ENCODE results near the gene SLC38A8.

The SLC38A8 gene

DNA sequence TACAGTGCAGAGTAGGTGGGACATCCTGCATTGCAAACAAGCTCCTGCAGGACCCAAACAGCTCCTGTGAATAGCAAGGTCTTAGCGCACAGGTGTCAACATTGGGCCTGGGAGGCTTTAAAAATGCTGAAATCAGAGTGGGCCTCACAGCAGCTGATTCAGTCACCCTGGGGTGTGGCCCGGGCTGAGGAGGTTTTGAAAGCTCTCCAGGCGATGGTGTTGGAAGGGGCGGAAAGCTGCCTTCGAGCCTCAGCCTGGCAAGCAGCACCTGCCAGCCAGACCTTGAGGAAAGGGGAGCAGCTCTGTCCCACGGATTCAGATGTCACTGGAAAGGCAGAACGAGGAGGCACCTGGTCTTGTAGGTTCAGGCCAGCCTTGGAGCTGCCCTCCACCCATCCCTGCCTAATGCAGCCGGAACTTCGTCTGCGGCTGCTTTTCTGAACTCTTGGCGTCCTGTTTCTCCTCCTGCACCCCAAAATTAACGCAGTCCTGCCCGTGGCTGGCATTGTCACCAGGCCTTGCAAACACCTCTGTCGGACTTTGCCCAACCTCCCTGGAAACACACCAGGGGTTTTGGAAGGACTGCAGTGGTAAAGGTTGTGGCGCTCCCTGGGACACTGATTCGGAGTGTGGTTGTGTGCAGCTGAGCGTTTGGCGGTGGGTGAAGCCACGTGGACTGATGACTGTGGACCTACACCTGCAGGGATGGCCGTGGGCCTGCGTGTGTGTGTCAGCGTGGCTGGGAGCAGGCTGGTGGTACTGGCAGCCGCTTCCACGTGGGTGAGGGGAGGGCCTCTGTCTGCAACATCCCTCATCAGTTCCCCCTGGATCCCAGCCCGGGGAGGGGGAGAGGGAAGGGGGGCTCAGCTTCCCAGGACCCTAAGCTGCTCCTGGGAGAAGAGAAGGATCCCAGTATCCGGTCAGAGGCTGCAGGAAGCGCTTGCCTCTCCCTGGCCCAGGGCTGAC, 71.1 kb downstream of the SLC38A8 start:
- FAIRE-seq = no peak
- no peak for DNase-seq (ENCODE audit: low spot score)

DNA sequence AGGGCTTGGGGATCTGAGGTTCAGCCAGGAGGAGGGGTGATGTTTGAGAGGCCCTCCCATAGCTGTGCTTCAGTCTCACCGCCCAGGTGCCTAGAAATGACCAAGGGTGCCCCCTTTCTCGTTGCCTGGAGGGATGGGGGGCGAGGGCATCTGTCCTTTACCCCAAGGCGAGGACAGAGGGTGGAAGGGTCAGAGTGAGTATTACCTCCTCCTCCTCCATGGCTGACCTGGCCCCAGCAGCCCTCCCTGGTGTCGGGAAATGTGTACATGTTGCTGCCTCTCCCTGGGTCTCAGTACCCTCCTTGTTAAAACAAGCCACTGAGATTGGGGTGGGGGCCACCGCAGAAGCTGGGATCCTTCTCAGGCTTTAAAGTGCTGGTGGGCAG, 72.2 kb downstream of the SLC38A8 start:
- FAIRE-seq (no peak), DNase-seq (ENCODE audit: low spot score) (no peak)

DNA sequence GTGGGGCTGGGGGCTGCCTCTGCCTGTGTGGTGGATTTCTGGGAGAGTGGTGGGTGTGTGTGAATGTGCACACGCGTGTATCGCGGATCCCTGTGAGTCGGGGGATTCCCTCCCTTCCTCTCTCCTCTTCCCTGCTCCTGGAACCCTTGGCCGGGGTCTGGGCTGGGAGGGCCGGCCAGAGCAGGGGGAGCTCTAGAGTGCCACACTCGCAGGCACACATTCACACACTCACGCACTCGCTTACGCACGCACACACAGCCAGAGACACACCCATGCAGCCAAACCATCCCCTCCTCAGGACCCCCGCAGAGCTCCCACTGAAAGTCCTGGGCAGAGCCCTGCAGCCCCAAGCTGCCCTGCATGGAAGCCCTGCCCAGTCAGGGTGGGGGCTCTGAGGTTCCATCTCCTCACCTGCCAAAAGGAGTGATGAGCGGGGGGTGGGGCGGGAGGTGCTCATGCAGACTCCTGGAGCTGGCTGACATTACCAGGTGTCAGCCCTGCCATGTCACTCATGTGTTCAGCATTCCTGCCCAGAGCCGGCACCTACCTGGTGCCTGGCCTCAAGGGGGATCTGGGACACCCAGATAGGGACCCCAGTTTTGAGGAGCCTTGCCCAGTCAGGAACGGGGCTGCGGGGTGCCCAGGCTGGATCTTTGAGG, 72.7 kb downstream of the SLC38A8 start:
- FAIRE-seq (no peak), DNase-seq (ENCODE audit: low spot score) (no peak)

DNA sequence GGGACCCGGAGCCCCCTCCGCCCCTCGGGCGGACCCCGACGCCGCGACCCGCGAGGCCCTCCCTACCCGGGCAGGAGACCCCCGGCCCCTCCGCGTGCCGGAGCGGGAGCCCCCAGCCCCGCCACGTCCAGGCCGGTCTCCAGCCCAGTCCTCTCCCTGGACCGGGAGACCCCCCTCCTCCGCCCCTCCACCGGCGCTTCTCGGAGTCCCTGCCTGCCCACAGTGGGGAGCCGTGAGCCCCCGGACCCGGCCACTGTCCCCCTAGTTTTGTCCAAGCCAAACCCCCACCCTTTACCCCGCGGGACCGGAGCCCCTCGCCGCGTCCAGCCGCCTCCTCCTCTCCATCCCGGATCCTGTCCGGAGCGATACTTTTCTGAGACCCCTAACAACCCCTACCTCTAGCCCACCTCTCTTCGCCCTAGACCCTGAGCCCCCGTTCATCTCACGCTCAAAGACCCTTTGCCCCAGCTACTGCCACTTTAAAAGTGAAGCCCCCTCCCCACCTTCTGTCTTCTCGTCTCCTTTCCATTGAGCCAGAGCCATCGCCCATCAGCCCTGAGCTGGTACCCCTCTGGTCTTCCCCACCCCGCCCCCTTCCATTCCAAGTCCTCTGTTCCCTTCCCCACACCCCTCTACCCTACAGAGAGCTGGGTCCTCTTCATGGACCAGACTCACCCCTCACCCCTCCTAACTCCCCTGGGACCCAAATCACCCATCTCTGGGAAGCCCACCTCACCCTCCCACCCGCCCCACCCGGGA, 73.5 kb downstream of the SLC38A8 start:
- DNase-seq (ENCODE audit: low spot score) (no peak), FAIRE-seq (no peak)

DNA sequence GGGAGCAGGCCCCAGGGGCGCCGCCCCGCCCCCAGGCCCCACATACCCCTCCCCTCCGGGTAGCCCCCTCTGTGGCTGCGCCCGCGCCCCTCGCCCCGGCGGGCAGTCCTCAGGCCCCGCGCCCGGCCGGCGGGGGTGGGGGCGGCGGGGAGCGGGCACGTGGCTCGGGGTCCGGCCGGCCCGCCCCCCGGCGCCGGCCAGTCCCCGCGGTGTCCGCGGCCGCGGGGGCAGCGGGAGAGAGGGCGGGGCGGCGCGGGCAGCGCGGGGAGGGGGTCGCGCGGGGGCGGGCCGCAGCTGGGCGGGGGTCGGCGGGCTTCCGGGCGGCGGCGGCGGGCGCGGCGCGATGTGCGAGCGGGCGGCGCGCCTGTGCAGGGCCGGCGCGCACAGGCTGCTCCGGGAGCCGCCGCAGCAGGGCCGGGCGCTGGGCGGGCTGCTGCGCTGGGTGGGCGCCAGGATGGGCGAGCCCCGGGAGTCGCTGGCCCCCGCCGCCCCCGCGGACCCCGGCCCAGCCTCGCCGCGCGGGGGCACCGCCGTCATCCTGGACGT, 74.2 kb downstream of the SLC38A8 start:
- FAIRE-seq = no peak
- no peak for DNase-seq (ENCODE audit: low spot score)

DNA sequence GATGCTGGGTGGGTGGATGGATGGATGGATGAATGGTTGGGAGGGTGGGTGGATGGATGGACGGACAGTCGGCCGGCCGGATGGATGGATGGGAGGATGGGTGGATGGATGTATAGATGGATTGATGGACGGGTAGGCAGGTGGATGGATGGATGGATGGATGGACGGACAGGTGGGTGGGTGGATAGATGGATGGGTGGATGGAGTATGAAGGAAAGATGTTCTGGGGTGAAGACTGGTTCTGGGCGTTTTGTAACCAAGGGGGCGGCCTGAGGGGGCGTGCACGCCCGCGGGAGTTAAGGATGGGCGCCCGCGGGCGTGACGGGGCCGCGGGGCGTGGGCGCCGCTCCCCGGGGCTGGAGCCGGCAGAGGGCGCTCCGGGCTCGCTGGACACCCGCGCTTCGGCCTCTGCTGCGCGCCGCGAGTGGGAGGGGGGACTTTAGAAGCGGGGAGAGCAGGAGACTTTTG, 74.7 kb downstream of the SLC38A8 start, which contains the start of gene NECAB2:
Gene NECAB2, plus strand, starts transcription at position 407 of the 468 bp plus-strand sequence. CDS start 405 bp downstream, outside the sequence.
- DNase-seq (ENCODE audit: low spot score) (no peak), FAIRE-seq (no peak)

DNA sequence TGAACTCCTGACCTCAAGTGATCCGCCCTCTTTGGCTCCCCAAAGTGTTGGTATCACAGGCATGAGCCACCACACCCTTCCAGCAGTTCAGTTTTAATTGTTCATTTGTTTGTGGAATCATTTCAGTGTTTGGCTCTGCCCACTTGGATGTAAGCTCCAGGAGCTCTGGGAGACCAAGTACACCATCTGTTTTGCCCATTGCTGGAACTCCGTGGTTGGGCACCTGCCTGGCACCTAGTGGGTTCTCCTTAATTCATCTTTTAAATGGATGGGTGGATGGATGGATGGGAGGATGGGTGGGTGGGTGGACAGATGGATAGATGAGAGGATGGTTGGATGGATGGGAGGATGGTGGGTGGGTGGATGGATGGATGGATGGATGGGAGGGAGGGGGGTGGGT, 75.5 kb downstream of the SLC38A8 start:
- FAIRE-seq (no peak), DNase-seq (ENCODE audit: low spot score) (no peak)

DNA sequence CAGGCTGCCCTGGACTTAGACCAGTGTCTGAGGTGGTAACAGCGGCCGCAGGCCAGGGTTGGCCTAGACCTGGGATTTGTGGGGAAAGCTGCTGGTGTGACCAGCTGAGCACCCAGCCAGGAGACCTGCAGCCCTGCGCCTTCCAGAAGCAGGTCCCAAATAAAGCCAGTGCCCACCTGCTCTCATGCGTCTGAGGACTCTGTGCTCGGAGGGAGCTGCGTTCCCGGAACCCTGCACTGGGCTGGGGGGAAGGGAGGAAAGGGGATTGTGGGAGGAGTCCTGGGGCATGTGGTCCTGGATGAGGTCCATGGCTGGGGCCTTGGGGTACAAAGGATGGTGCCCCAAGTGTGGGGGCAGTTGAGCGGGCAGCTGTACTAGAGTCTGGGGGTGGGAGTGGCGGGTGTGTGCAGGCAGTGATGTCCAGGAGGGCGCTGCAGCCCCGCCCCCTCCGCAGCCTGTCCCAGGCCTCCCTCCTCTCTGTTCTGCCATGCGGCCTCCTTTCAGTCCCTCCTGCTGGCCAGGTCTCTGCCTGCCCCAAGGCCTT, 76.4 kb downstream of the SLC38A8 start:
- FAIRE-seq (no peak), DNase-seq (ENCODE audit: low spot score) (no peak)

DNA sequence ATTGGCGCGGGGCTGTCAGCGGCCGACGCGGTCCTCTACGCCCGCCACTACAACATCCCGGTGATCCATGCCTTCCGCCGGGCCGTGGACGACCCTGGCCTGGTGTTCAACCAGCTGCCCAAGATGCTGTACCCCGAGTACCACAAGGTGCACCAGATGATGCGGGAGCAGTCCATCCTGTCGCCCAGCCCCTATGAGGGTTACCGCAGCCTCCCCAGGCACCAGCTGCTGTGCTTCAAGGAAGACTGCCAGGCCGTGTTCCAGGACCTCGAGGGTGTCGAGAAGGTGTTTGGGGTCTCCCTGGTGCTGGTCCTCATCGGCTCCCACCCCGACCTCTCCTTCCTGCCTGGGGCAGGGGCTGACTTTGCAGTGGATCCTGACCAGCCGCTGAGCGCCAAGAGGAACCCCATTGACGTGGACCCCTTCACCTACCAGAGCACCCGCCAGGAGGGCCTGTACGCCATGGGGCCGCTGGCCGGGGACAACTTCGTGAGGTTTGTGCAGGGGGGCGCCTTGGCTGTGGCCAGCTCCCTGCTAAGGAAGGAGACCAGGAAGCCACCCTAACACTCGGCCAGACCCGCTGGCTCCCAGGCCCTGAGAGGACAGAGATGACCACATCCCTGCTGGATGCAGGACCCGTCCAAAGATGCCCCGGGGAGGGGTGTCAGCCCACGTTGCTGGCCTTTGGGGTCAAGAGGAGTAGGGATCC, 77.0 kb downstream of the SLC38A8 start:
- FAIRE-seq (no peak), DNase-seq (ENCODE audit: low spot score) (no peak)

DNA sequence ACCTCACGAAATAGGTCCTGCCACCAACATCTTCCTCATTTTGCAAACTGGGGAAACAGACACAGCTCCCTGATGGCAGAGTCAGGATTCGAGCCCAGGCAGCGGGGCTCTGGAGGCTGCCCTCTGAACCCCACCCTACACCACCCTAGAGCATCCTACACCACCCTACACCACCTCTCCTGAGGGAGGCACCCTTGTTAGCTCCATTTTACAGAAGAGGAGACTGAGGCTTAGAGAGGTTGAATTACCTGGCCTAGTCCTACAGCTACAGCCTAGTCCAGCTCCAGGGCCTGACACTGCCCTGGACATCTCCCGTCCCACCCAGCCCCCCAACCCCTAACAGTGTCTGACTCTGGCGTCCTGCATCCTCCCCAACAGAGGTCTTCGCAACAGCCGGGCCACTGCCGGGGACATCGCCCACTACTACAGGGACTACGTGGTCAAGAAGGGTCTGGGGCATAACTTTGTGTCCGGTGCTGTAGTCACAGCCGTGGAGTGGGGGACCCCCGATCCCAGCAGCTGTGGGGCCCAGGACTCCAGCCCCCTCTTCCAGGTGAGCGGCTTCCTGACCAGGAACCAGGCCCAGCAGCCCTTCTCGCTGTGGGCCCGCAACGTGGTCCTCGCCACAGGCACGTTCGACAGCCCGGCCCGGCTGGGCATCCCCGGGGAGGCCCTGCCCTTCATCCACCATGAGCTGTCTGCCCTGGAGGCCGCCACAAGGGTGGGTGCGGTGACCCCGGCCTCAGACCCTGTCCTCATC, 77.7 kb downstream of the SLC38A8 start:
- FAIRE-seq = no peak
- no peak for DNase-seq (ENCODE audit: low spot score)

DNA sequence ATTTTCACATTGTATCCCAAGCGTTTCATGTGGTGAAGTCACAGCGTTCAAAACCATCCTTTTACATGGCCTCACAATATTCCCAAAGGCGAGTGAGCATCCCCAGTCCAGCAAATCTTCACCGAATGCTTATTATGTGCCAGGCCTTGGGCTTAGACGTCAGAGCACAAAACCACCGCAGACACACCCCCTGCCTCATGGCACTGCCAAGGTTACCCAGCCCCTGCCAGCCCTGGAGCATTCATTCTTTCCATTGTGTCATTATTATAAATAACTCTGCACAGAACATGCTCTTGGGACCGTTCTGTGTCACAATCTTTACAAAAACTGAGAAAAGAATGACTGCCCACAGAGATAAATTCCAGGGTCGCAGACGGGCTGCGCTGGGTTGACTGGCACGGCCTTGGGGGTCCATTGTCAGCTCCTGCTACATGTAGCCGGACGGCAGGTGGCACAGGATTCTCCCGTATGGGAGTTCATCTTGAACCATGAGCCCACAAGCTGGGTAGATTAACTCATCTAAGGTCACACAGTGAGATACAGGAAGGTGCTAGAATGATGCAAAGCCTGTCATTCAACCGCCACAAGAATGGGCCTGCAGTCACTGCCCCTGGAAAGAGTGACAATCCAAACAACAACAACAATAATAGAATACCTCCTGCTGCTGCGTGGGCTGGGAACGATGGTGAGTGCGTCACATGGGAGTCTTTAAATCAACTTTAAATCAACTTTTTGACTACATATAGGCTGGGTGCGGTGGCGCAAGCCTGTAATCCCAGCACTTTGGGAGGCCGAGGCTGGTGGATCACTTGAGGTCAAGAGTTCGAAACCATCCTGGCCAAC, 79.1 kb downstream of the SLC38A8 start:
- FAIRE-seq = no peak

DNA sequence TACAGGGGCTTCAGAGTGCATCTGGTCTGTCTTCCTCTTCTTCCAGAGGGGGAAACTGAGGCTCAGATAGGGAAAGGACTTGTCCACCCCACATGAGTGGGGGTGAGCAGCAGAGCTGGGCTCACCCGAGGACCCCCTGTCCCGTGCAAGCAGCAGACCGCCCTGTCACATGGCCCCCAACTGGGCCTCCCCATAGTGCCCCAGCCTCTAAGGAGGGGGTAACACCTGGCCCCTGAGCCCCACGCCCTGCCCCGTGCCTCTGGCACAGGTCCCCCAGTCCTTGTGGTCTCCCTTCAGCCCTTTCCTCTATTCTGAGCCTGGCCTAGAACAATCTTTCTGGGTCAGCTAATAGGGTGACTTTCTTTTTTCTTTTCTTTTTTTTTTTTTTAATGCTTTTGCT, 81.0 kb downstream of the SLC38A8 start:
- FAIRE-seq (no peak), DNase-seq (ENCODE audit: low spot score) (no peak)

More for the DNA sequence above, 79.1 kb downstream of the SLC38A8 start:
- no peak for DNase-seq (ENCODE audit: low spot score)

DNA sequence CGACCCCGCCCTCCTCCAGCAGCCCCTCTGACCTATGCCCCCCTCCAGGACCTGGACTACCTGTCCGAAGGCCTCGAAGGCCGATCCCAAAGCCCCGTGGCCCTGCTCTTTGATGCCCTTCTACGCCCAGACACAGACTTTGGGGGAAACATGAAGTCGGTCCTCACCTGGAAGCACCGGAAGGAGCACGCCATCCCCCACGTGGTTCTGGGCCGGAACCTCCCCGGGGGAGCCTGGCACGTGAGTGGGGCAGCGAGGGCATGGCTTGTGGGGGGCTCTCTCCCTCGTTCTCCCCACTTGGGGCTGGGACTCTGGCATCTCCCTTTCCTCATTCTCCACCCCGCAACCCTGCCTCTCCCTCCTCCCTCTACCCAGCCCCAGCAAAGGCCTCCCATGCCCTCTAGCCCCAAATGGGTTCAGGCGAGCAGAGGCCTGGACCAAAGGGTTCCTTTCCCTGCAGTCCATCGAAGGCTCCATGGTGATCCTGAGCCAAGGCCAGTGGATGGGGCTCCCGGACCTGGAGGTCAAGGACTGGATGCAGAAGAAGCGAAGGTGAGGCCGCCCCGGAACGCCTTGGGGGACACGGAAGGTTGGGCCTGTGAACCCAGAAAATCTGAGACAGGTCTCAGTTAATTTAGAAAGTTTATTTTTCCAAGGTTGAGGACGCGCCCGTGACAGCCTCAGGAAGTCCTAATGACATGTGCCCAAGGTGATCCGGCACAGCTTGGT, 81.9 kb downstream of the SLC38A8 start:
- FAIRE-seq = no peak
- DNase-seq (ENCODE audit: low spot score) = no peak
